NCI-H1105 treated with DMSO at 0.1 percent for 48 hours (cell line): ENCODE results near the gene RSPO1.

ENCODE experiments used
- DNase-seq: peaks from one replicate; lab custom pipeline; 2025; lab: John Stamatoyannopoulos, UW

RSPO1 gene

DNA sequence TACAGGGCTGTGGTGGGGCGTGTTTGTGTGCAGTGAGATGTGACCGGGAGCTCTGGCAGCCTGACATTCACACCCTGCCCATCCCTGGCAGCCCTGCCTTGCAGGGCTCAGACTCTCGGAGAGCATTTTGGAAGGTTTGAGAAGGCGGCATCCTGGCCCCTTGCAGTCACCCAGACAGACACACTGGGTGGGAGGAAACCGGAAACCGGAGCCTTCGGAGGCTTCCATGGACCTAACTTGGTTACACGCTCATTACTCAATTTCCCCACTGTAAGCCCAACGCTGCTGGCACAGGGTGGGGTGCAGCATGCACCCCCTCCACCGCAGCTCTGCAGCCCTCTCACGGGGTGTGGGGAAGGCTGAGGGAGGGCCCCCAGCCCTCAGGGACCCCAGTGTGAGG is 22.2 kb upstream of the RSPO1 start:
- no peak for DNase-seq

DNA sequence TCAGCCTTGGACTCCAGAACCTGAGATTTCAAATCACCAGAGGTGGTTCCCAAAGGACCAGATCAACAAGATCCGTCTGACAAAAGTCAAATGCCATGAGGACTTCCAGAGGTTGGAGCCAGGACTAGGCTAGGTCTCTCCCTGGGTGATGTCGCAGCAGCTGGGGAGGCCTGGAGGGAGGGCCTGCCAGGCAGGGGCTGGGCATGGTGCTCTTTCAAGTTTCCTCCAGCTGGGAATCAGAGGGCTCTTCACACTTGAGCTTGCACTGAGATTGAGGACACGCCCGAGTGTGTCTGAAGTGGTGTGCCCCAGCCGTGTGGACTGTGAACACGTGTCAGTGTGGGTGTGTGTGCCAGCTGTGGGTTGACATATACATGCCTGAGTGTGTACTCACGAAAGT is 21.3 kb upstream of the RSPO1 start:
- DNase-seq, result no peak

DNA sequence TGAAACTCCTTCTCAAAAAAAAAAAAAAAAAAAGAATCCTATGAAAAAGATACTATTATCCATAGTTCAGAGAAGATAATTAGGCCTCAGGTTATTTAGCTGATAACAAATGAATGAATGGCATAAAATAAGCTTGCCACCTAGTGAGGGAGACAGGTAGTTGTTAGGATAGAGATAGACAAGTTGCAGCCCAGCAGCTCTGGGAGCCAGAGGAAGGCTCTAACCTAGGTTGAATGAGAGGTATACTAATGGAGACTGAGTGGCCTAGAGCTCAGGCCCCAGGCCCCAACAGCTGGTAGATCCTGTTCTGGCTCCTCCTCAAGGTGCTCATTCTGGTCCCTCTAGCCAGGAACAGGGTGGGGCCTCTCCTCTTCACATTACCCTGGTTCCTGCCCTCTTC is 20.6 kb upstream of the RSPO1 start:
- DNase-seq, result no peak

DNA sequence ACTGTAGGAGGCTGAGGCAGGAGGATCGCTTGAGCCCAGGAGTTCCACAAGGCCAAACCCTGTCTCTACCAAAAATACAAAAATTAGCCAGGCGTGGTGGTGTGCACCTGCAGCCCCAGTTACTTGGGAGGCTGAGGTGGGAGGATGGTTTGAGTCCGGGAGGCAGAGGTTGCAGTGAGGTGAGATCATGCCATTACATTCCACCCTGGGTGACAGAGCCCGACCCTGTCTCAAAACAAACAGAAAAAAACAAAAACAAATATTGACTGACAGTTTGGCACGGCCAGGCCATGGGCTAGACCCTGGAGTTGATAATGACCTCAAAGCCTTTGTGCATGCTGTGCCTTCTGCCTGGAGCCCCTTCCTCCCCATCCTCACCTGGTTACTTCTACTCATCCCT is 19.2 kb upstream of the RSPO1 start:
- no peak for DNase-seq

DNA sequence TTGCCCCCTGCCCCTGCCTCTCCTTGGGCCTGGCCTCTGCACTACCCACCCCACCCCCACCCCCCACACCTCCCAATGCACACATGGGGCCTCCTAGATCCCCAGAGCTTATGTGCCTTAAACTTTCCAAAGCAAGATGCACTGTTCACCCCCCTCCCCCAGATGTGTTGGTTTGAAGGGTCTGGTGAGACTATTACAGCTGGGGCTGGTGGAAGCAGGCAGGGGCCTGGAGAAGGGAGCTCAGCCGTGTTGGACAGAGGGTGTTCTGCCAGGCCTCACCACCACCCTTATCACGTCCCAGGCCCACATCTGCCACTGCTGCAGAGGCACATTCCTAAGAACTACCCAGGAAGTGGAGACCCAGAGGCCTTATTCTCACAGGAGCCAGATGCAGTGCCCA is 18.3 kb upstream of the RSPO1 start:
- no peak for DNase-seq

DNA sequence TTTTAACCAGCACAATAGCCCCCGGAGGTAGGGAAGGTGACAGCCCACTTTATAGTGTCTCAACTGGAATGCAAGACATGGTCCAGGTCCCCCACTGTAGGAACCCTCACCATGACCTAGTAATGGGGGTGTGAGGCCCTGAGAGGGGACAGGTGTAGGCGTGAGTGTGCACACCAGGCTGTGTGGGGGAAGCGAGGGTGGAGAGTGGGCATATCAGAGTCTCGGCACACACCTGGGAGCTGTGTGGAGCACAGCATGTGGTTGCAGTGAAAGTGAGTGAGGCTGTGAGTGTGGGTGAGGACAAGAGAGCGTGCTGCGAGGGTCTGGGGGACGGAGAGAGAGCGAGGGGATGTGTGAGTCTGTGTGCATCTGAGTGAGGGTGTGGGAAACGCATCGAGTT is 17.1 kb upstream of the RSPO1 start:
- DNase-seq, result no peak

DNA sequence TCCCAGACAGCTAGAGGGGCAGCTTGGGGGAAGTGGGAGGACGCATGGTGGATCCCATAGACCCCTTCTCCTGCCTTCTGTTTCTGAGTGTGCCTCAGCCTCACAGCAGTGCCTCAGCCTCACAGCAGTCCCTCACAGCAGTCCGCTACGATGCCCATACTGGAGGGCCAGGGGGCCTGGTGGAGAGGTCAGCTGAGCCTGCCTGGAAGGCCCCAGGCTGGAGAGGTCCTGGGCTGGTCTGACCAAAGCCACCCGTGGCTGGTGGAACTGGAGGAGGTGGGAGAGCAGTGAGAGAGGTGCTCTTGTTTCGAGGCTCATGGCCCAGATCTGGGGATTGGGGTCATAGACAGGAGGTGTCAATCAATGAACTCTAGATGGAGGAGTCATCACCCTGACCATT is 16.0 kb upstream of the RSPO1 start:
- no peak for DNase-seq

DNA sequence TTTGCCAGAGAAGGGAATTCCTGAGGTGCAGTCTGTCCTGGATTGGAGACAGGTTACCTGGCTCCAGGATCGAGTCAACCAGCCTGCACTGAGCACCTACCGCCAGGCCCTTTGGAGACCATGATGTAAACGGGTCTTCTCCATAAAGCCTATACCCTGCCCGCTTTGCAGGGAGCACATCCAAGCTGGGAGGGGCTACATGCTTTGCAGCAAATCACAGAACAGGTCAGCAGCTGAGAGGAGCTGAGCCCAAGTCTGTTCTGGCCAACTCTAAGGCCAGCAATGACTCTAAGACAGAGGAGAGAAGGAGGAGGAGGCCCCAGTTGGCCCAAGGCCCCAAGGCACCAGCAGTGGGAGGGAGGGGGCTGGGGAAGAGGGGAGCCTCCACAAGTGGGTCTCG is 15.5 kb upstream of the RSPO1 start:
- DNase-seq, result no peak

DNA sequence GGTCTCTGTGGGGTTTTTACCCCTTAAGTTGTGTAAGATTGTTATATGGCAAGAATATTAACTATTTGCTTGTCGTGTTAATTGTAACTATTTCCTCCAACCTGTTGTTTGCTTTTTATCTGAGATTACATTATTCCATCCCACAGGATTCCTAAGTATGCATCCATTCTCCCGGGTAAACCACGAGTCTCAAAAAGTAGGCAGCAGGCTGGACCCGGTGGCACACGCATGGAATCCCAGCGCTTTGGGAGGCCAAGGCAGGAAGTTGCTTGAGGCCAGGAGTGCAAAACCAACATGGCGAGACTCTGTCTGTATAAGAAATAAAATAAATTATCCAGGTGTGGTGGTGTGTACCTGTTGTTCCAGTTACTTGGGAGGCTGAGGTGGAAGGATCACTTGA is 12.6 kb upstream of the RSPO1 start:
- no peak for DNase-seq

DNA sequence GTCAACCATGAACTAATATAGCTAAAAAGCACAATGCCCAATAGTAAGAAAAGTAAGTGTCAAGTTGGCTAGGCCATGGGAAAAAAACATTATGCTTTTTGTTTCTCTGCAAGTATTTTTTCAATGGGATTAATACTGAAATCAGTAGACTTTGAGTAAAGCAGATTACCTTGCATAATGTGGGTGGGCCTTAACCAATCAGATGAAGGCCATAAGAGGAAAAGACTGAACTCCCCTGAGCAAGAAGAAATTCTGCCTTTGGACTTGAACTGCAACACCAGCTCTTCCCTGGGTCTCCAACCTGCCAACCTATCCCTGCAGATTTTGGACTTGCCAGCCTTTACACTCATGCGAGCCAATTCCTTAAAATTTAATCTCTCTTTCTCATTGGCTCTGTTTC is 6.4 kb upstream of the RSPO1 start:
- DNase-seq, result no peak

DNA sequence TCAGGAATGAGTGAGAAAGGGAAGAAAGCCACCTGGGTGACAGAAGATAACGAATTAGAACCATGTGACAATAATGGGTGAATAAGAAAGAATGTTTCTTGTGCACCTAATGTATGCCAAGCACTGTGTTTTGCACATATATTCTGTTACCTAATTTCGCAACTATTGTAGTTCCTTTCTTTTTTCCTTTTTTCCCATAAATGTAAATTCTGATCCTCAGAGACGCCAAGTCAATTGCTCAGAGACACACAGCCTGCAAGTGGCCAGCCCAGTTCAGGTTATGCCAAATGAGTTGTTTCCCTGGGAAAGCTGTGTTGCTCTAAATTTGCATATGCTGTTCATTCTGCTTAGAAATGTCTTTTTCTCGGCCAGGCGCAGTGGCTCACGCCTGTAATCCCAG is 1.7 kb upstream of the RSPO1 start:
- no peak for DNase-seq

DNA sequence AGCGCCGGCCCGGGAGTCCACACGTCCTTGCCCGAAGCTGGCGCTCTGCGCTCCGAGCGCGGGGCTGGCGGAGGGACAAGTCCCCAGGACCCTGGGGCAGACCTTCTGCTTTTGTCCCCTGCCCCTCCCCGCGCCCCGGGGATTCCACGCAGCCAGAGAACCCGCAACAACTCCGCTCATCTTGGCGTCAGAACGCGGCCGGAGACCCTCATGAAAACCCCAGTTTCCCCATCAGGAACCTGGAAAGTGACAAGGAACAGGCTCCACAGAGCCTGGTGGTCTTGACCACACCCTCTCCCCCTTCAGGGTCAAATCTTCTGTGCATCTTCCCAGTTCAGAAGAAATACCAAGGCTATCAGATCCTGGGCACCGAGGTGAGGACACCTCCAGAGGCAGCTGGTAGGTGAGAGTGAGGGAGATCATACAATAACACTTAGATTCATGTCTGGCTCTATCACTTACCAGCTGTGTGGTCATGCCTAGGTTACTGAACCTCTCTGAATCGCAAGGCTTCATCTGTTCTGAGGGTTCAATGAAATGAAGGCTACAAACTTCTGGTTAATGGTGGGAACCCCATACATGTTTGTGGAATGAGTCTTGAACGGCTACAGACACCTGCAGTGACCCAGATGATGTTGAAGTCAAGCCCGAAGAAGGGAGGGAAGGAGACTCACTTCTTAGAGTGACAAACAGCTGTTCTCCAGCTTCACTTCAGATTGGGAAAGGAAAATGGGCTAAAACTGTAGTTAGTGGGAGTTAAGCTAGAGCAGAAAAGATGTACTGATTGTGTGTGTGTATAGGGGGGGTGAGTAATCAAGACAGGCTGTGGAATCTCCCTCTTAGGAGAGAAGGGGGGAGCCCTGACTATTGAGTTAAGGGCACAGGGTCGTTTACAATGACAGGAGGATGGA is 555 bp upstream of the RSPO1 start:
- DNase-seq, result no peak

DNA sequence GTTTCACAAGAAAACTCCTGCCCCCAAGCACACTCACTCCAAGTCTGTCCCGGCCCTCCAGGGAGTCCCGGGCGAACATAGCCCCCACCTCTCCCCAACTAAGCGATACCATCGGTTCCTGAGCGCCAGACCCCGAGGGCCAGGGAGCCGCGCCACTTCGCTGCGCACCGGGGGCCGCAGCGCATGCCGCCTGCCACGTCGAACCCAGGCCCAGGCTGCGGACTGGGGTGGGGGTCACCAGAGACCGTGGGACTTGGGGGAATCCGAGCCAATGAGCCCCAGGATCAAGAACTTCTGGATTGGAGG is 801 bp downstream of the RSPO1 start:
- DNase-seq, result no peak

DNA sequence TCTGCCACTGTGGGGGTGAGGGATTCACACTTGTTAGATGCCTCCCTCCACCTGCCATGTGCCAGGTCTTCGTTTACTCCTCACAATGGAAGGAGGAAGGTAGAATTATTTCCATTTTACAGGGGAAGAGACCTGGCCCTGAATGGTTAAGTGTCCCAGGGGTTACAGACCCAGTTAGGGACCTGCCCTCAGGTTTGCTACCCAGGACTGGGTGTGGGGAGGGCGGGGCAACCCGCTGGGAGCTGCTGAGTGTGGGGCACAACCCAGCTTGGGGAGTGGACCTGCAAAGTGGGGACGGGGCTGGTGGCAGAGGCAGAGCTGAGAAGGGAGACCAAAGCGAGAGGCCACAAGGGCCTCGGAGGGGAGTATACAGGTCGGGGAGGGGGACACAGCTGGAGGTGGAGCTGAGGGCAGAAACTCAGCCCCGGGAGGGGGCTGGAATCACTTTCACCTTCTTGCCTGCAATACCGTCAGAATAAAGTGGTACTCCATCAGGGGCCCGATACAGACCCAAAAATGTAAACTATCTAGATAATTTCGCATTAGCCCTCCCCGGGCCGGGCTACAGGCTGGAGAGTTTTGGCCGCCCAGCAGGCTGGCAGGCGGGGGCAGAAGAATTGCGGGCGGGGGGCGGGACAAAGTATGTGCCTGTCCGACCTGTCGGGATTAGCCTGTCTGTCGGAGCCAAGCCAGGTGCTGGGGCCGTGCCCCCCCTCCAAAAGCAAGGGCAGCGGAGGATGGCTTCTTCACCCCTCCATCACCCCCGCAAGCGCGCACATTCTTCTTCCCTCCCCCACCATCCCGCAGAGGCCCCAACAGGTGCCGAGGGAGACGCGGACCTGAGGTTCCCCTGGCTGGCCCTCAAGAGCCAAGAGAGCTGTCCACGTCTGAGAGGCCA is 1.4 kb downstream of the RSPO1 start:
- no peak for DNase-seq

DNA sequence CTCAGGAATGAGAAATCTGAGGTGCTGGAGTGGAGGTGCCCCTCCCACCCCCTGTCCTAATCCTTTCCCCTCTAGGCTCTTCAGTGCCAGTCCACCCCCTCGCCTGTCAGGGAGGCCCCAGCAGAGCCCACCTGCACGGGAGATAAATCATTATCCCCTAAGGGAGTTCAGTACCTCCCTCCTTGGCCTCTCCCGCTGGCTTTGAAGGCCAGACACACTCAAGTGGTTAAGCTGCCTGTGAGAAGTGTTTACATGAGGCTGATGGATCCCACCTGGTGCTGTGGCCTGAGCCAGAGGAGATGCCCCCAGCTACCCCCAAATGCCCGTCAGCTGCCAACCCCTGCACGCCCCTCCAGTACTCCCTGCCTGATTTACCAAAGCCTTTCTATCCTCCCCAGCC is 3.7 kb downstream of the RSPO1 start:
- no peak for DNase-seq

DNA sequence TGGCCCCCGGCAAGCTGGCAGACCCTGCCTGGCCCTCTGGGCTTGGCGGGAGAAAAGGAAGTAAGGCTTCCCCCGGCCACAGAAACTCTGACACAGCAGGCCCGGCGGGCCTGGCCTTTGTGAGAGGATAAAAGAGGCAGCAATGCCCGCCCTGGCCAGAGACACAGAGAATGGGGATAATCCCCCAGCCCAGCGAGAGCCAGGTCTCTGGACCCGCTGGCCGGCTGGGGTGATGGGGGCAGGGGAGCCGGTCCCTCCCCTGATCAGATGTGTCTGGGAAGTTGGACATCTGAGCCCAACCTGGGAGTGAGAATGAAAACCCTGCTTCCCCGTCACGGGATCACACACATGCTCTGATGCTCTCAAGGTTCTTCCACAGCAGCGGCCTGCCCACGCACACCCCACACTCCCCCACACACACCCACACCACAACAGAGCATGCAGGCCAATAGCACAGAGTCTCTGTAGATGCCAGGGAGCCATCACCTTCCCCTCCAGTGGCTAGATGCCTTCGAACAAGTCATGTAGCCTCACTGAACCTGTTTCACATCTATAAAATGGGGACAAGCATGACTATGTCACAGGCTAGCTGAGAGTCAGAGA is 4.2 kb downstream of the RSPO1 start:
- DNase-seq, result no peak

DNA sequence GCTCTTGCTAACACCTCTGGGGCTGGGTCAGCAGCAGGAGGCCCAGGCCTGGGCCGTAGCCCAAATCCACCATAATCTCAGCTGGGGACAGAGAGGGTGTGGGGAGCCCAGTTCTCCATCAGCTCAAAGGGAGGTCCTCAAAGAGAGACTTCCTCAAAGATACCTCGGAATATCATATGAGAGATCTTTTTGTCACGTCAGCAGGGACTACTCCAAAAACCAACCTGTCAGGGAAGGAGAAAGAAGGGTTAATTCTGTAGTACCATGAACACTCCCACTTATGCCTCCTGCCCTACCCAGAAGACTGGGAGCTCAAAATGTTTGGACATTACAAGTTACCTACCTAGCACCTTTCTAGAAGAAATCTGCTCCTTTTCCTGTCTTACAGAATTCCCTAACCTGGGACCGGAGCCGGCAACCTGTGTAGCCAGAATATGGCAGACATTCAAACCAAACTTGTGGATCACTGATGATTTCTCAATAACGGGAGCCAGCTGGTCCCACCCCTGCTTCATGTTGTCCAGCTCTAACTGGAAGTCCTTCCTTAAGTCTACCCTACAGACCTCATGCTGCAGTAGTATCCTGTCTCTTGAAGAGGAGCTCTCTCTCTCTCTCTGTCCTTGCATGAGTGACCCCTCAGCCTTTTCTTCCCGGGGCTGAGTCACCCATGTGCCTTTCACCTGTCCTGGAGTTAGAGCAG is 4.8 kb downstream of the RSPO1 start:
- no peak for DNase-seq

DNA sequence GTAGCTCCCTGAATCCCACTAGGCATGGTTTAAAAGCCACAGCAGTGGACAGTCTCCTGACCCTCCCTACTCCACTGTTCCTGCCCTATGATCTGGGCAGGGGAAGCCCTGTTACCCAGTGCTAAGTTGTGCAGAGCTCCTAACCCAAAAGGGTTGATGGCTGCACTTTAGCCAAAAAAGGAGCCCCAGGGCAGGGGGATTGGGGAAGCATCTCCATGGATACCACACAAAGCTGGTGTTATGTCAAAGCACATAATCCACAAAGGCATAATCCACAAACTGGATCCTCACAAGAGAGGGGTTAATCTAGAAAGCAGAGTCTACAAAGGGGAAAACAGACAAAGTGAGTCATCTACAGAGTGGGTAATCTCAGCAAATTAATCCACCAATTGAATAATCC is 5.7 kb downstream of the RSPO1 start:
- no peak for DNase-seq

DNA sequence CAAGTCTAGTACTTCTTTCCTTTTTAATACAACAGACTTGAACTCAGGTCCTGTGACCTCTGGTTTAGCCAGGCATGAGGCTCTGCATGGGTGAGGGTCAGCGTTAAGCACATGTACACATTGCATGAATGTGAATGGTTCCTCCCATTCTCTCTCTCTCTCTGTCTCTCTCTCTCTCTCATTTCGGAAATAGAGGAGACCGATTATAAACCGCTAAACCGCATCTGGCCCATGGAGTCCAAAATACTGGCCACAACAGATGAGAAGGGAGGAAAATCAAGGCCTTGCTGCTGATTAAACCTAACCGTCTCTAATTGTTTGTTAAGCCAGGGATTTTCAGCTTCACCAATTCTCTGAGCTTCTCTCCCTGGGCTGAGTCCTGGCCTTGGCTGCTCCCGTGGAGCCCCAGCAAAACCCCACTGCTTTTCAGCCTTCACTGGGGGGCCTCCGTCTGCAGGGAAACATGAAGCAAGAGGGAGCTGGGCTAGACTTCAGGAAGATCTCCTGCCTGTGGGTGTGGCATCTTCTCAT is 6.6 kb downstream of the RSPO1 start:
- DNase-seq, result no peak

DNA sequence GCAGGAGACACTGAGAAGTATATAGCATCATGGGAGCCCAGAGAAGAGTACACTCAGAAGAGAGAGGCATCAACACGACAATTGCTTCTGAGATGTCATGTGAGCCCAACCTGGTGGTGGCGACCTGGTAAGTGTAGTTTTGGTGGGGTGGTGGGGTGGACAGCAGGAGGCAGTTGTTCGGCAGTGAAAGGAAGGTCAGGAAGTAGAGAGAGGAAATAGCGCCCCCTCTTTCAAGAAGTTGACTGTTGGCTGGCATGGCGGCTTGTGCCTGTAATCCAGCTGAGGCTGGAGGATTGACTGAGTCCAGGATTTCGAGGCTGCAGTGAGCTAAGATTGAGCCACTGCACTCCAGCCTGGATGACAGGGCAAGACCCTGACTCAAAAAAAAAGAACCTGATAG is 12.6 kb downstream of the RSPO1 start:
- DNase-seq, result no peak

DNA sequence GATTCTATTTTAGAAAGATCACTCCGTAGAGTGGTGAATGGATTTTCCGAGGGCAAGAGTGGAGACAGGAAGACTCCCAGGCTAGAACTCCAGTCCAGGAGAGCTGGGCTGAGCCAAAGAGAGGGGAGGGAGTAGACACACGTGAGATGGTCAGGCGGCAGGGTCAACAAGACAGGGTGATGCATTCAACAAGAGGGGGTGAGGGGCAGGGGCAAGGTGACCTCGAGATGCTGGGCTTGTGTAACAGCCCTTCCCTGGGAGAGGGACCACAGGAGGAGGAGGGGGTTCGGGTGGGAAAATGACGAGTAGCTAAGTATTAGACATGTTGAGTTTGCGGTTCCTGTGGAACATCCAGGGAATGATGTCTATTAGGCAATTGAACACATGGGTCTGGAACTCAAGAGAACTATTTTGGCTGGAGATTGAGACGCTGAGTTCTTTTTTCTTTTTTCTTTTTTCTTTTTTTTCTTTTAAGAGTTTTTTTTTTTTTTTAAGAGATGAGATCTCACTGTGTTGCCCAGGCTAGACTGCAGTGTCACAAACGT is 13.3 kb downstream of the RSPO1 start:
- no peak for DNase-seq

DNA sequence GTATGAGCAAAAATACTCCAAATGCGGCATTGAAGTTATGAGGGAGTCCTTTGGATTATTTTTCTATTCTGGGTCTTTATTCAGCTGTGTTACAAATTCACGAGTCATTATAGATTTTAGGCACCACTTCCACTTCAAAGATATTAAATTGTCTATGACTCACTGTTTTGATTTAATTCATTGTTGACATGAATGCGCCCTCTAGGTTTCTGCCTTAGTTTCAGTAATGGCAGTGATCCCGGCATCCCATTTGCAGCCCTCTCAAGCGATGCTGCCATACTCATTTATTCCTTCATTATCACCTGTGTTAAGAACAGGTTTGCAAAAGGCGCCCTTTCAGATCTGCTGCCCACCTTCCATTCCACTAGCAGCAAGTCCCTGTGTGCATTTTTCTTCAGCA is 14.0 kb downstream of the RSPO1 start:
- no peak for DNase-seq
